ENCODE results near the gene CD300C. TPM values are rescaled to one million over a fixed set of nuclear protein-coding genes. Genes with fewer than 3 reads are reported as not detected.

The CD300C gene
- total RNA-seq, 2 donors from 2014 or later, result 1.5 to 5.8 TPM

GRCh38 chr17:74539281-74539820 lies 6.6 kb downstream of the CD300C start:
- H3K4me1 Mint-ChIP-seq (ENCODE audit: low read depth in 2 of 2), result peaks cover 2 to 6% of the 10 kb centered on the region in 2 donors
- no peaks in the 10 kb centered on the region for H3K36me3 Mint-ChIP-seq
- no peaks in the 10 kb centered on the region for H3K9me3 Mint-ChIP-seq
- H3K4me3 Mint-ChIP-seq, result no peak overlapping the region
- DNase-seq (ENCODE audit: low spot score) (no peak), ATAC-seq (peak in 1 of 2 donors; percentile 49)
- no peak overlapping the region for H3K27ac Mint-ChIP-seq
- peaks cover 0 to 10% of the 10 kb centered on the region in 2 donors for H3K27me3 Mint-ChIP-seq

DNA sequence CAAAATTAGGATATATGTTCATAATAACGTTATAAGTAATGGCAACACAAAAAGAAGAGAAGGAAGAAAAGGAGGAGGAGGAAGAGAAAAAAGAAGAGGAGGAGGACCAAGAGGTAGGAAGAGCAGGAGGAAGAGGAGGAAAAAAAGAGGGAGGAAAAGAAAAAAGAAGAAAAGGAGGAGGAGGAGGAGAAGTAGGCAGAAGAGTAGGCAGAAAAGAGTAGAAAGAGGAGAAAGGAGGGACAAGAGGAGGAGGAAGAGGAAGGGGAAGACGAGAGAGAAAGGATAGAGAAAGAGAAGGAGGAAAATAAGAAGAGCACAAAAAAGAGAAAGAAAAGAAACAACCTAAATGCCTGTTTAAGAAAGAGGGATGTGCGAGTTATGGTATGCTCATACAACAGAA lies 9.0 kb downstream of the CD300C start:
- Mint-ChIP-seq H3K4me3 (no peak overlapping the region), H3K27me3 (peaks cover 0 to 10% of the 10 kb centered on the region in 2 donors), H3K9me3 (no peaks in the 10 kb centered on the region), H3K27ac (no peak overlapping the region), H3K4me1 (ENCODE audit: low read depth in 2 of 2) (peaks cover 11 to 14% of the 10 kb centered on the region in 2 donors), H3K36me3 (no peaks in the 10 kb centered on the region)
- no peak for DNase-seq (ENCODE audit: low spot score)
- no peak for ATAC-seq

- no peak for DNase-seq (ENCODE audit: low spot score)
- Mint-ChIP-seq H3K4me1 (ENCODE audit: low read depth in 2 of 2) (peaks cover 23 to 40% of the 10 kb centered on the region in 2 donors), H3K27me3 (peaks cover 0 to 8% of the 10 kb centered on the region in 2 donors), H3K4me3 (peak overlapping the region; percentile 77), H3K27ac (peak overlapping the region; percentile 66 to 86), H3K36me3 (no peaks in the 10 kb centered on the region), H3K9me3 (no peaks in the 10 kb centered on the region)
- ATAC-seq, result peak; percentile 75 to 83
Observed at GRCh38 chr17:74532115-74532514, 13.8 kb downstream of the CD300C start.

GRCh38 chr17:74531231-74531761 lies 14.6 kb downstream of the CD300C start, which contains the start of gene CD300LB:
Gene CD300LB (minus strand): TSS chr17:74531475. CDS start chr17:74531350, 125 bp downstream.
- Mint-ChIP-seq H3K27ac (peak within 1 kb of the TSS; percentile 66 to 86), H3K9me3 (no peaks in the 10 kb centered on the region), H3K4me3 (peak within 1 kb of the TSS; percentile 77), H3K36me3 (no peaks in the 10 kb centered on the region), H3K27me3 (no peaks in the 10 kb centered on the region), H3K4me1 (ENCODE audit: low read depth in 2 of 2) (peaks cover 23 to 44% of the 10 kb centered on the region in 2 donors)
- ATAC-seq (no peak), DNase-seq (ENCODE audit: low spot score) (no peak)

GRCh38 chr17:74530831-74531150 lies 15.1 kb downstream of the CD300C start:
- Mint-ChIP-seq H3K9me3 (no peaks in the 10 kb centered on the region), H3K27me3 (no peaks in the 10 kb centered on the region), H3K4me3 (no peak overlapping the region), H3K36me3 (no peaks in the 10 kb centered on the region), H3K4me1 (ENCODE audit: low read depth in 2 of 2) (peaks cover 23 to 44% of the 10 kb centered on the region in 2 donors), H3K27ac (peak overlapping the region in 1 of 2 donors; percentile 86)
- DNase-seq (ENCODE audit: low spot score) (no peak), ATAC-seq (no peak)

DNA sequence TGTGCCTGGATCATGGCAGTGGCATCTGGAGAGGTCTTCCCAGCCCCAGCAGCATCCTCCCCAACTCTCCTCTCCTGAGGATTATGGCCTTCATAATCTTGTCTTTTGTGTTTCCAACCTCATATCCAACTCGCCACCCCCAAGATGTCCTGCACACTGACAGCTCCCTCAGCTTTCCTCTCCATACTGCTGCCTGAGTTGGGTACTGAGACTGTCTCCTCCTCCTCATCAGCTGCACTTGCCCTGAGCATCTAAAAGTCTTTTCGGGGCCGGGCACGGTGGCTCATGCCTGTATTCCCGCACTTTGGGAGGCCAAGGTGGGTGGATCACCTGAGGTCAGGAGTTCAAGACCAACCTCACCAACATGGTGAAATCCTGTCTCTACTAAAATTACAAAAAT lies 16.7 kb downstream of the CD300C start:
- Mint-ChIP-seq H3K27ac (no peak overlapping the region), H3K36me3 (no peaks in the 10 kb centered on the region), H3K4me3 (no peak overlapping the region), H3K4me1 (ENCODE audit: low read depth in 2 of 2) (peaks cover 23 to 51% of the 10 kb centered on the region in 2 donors), H3K9me3 (no peaks in the 10 kb centered on the region), H3K27me3 (no peaks in the 10 kb centered on the region)
- DNase-seq (ENCODE audit: low spot score), result no peak
- ATAC-seq, result no peak

GRCh38 chr17:74528491-74529199 lies 17.3 kb downstream of the CD300C start:
- peak overlapping the region in 1 of 2 donors; percentile 58 for H3K27ac Mint-ChIP-seq
- DNase-seq (ENCODE audit: low spot score) (no peak), ATAC-seq (peak; percentile 67 to 86)
- H3K27me3 Mint-ChIP-seq, result no peaks in the 10 kb centered on the region
- H3K4me3 Mint-ChIP-seq, result no peak overlapping the region
- H3K9me3 Mint-ChIP-seq, result no peaks in the 10 kb centered on the region
- no peaks in the 10 kb centered on the region for H3K36me3 Mint-ChIP-seq
- peaks cover 23 to 51% of the 10 kb centered on the region in 2 donors for H3K4me1 Mint-ChIP-seq (ENCODE audit: low read depth in 2 of 2)

- no peaks in the 10 kb centered on the region for H3K36me3 Mint-ChIP-seq
- DNase-seq (ENCODE audit: low spot score), result no peak
- peaks cover 17 to 49% of the 10 kb centered on the region in 2 donors for H3K4me1 Mint-ChIP-seq (ENCODE audit: low read depth in 2 of 2)
- ATAC-seq, result no peak
- no peak overlapping the region for H3K27ac Mint-ChIP-seq
- H3K9me3 Mint-ChIP-seq, result no peaks in the 10 kb centered on the region
- no peak overlapping the region for H3K4me3 Mint-ChIP-seq
- no peaks in the 10 kb centered on the region for H3K27me3 Mint-ChIP-seq
Observed at GRCh38 chr17:74527756-74528155, 18.2 kb downstream of the CD300C start.

GRCh38 chr17:74527081-74527480 lies 18.8 kb downstream of the CD300C start:
- Mint-ChIP-seq H3K36me3 (no peaks in the 10 kb centered on the region), H3K9me3 (no peaks in the 10 kb centered on the region), H3K4me3 (no peak overlapping the region), H3K4me1 (ENCODE audit: low read depth in 2 of 2) (peaks cover 10 to 48% of the 10 kb centered on the region in 2 donors), H3K27ac (peak overlapping the region in 1 of 2 donors; percentile 34), H3K27me3 (no peaks in the 10 kb centered on the region)
- no peak for ATAC-seq
- DNase-seq (ENCODE audit: low spot score), result no peak

DNA sequence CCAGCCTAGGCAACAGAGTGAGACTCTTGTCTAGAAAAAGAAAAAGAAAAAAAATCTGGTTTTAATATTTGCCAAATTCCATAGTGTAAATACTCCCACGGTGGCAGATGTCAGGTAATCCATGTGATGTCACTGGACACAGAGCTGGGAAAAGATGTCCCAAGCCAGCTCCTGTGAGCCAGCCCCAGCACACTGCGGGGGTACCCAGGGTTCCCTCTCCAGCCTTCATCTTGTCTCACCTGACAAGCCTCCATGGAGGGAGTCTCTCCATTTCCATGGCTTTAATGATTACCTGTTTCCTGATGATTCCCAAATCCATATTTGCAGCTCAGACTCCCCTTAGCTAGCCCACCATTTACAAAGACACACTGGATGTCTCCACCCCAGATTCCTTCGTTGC lies 19.2 kb downstream of the CD300C start:
- H3K4me1 Mint-ChIP-seq (ENCODE audit: low read depth in 2 of 2), result peaks cover 9 to 49% of the 10 kb centered on the region in 2 donors
- H3K36me3 Mint-ChIP-seq, result no peaks in the 10 kb centered on the region
- ATAC-seq, result no peak
- H3K9me3 Mint-ChIP-seq, result no peaks in the 10 kb centered on the region
- peak overlapping the region in 1 of 2 donors; percentile 34 for H3K27ac Mint-ChIP-seq
- no peak for DNase-seq (ENCODE audit: low spot score)
- H3K27me3 Mint-ChIP-seq, result no peaks in the 10 kb centered on the region
- no peak overlapping the region for H3K4me3 Mint-ChIP-seq

DNA sequence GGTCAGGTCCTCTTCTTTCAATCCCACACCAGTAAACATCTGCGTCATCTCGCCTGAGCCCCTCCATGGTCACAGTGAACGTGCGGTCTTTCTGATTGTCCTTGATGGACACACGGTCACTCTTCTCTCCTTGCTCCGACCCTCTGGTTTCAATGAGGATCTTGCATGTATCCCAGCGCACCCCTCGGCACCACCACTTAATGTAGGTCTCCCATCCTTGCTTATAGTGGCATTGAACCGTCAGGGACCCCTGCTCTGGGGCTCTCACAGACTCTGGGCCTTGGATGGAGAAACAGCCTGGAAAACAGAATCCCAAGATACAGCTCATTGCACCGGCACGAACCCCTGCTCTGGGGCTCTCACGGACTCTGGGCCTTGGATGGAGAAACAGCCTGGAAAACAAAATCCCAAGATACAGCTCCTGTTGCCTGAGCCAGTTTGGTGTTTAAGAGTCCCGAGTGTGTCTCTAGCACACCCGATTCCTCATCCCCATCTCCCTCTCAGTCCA lies 20.1 kb downstream of the CD300C start:
- Mint-ChIP-seq H3K36me3 (no peaks in the 10 kb centered on the region), H3K4me3 (no peak overlapping the region), H3K27ac (no peak overlapping the region), H3K27me3 (no peaks in the 10 kb centered on the region), H3K4me1 (ENCODE audit: low read depth in 2 of 2) (peaks cover 10 to 49% of the 10 kb centered on the region in 2 donors), H3K9me3 (no peaks in the 10 kb centered on the region)
- ATAC-seq (no peak), DNase-seq (ENCODE audit: low spot score) (no peak)

DNA sequence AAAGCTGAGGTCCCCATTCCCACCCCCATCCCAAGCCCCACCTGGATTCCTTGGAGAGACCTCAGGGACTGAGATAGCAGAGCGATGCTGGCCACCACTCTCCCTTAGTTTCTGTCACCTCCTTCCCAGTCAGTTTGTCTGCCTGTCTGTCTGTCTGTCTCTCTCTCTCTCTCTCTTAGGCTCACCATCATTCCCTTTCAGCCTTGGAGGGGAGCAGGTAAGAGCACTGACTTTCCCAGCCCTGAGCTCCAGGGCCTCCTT lies 20.5 kb downstream of the CD300C start:
- ATAC-seq (no peak), DNase-seq (ENCODE audit: low spot score) (no peak)
- Mint-ChIP-seq H3K4me1 (ENCODE audit: low read depth in 2 of 2) (peaks cover 13 to 49% of the 10 kb centered on the region in 2 donors), H3K4me3 (no peak overlapping the region), H3K9me3 (no peaks in the 10 kb centered on the region), H3K36me3 (no peaks in the 10 kb centered on the region), H3K27ac (no peak overlapping the region), H3K27me3 (no peaks in the 10 kb centered on the region)

- ATAC-seq, result no peak
- H3K4me3 Mint-ChIP-seq, result no peak overlapping the region
Observed at GRCh38 chr17:74524653-74525464, 21.1 kb downstream of the CD300C start.

DNA sequence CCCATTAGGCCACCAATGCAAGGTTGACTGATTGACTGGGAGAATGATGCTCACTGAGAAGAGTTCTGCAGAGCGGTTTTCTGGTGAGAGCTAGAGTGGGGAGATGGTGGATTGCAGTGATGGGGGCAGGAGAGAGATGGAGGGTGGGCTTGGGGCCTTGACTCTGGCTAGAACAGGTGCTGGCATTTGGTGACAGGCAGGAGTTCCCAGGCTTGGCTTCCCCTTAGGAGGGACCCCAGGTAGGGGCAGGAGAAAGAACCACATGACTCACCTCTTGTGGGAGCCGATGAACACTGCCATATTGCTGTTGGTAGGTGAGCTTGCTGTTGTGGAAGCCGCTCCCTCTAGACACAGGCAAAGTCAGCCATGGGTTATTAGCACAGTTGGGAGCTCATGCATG lies 22.6 kb downstream of the CD300C start:
- ATAC-seq (no peak), DNase-seq (ENCODE audit: low spot score) (no peak)
- Mint-ChIP-seq H3K36me3 (peaks cover 5% of the 10 kb centered on the region), H3K27ac (no peak overlapping the region), H3K4me3 (no peak overlapping the region), H3K4me1 (ENCODE audit: low read depth in 2 of 2) (peaks cover 23 to 42% of the 10 kb centered on the region in 2 donors), H3K9me3 (no peaks in the 10 kb centered on the region), H3K27me3 (no peaks in the 10 kb centered on the region)

More at GRCh38 chr17:74524653-74525464, 21.1 kb downstream of the CD300C start:
- Mint-ChIP-seq H3K4me1 (ENCODE audit: low read depth in 2 of 2) (peaks cover 19 to 49% of the 10 kb centered on the region in 2 donors), H3K9me3 (no peaks in the 10 kb centered on the region), H3K27me3 (no peaks in the 10 kb centered on the region), H3K27ac (no peak overlapping the region), H3K36me3 (no peaks in the 10 kb centered on the region)
- no peak for DNase-seq (ENCODE audit: low spot score)

All from natural killer cell treated with Interleukin-12 subunit alpha and Interleukin-12 subunit beta and Interleukin-15 and Interleukin-18, amount 100 ng/mL, for 72 hours (primary cell).